Keratinocyte (primary cell): Measurements from ENCODE around the gene FLII. TPM values are rescaled to one million over a fixed set of nuclear protein-coding genes. Genes with fewer than 3 reads are reported as not detected.

Experiments
- DNase-seq: peaks from one replicate; pipeline ENCODE4 v3.0.0-alpha.2; 2011; ENCODE audit warnings: low read depth, missing footprints, low spot score
- FAIRE-seq: peaks from 2 replicates; lab custom pipeline; 2011; peaks lifted over from hg19 to GRCh38; lab: Jason Lieb, UNC
- H2AFZ ChIP-seq: 2 replicates; pipeline ENCODE4 v1.6.0; 2012; ENCODE audit warnings: low read length, control low read depth, inconsistent platforms; ENCODE audit not compliant: control insufficient read depth
- H3K27ac ChIP-seq: 2 replicates; pipeline ENCODE4 v1.5.1; 2011; ENCODE audit warnings: low read length; ENCODE audit not compliant: control insufficient read depth, insufficient read depth
- H3K27me3 ChIP-seq: 3 replicates; pipeline ENCODE4 v1.6.0; 2011; ENCODE audit warnings: low read length; ENCODE audit not compliant: control insufficient read depth, insufficient read depth; ENCODE audit errors: extremely low read depth
- H3K36me3 ChIP-seq, 2 experiments: 2 replicates in 1 of 2; 3 replicates in 1 of 2; pipeline ENCODE4 v1.5.1; 2011; ENCODE audit warnings: low read length in 2 of 2, mild to moderate bottlenecking in 1 of 2; ENCODE audit not compliant: control insufficient read depth in 2 of 2, insufficient read depth in 2 of 2; ENCODE audit errors: extremely low read depth in 1 of 2
- H3K4me1 ChIP-seq: 3 replicates; pipeline ENCODE4 v1.5.1; 2011; ENCODE audit warnings: low read length; ENCODE audit not compliant: control insufficient read depth, insufficient read depth; ENCODE audit errors: extremely low read depth
- H3K4me2 ChIP-seq: 3 replicates; pipeline ENCODE4 v1.6.0; 2011; ENCODE audit warnings: low read depth, low read length; ENCODE audit not compliant: control insufficient read depth, insufficient read depth; ENCODE audit errors: extremely low read depth
- H3K4me3 ChIP-seq, 3 experiments: fragments of 200-600 bp in 1 of 3; sonication (generic) in 1 of 3; 2 replicates in 2 of 3; 3 replicates in 1 of 3; pipeline ENCODE4 v1.5.1; 2011 to 2016; ENCODE audit warnings: low read length in 3 of 3, mild to moderate bottlenecking in 3 of 3, control low read depth in 2 of 3, inconsistent platforms in 1 of 3, low read depth in 1 of 3, mixed read lengths in 1 of 3, mixed run types in 1 of 3, moderate library complexity in 1 of 3; ENCODE audit not compliant: control insufficient read depth in 2 of 3, insufficient read depth in 2 of 3; ENCODE audit errors: extremely low read depth in 1 of 3
- H3K79me2 ChIP-seq: 2 replicates; pipeline ENCODE4 v1.6.0; 2012; ENCODE audit warnings: low read length; ENCODE audit not compliant: control insufficient read depth, insufficient read depth
- H3K9ac ChIP-seq: 3 replicates; pipeline ENCODE4 v1.6.0; 2011; ENCODE audit warnings: low read length; ENCODE audit not compliant: control insufficient read depth, insufficient read depth; ENCODE audit errors: extremely low read depth
- H3K9me1 ChIP-seq: 3 replicates; pipeline ENCODE4 v1.6.0; 2011; ENCODE audit warnings: low read length; ENCODE audit not compliant: control insufficient read depth, insufficient read depth; ENCODE audit errors: extremely low read depth
- H3K9me3 ChIP-seq: 2 replicates; pipeline ENCODE4 v1.5.1; 2012; ENCODE audit warnings: low read depth, low read length; ENCODE audit not compliant: control insufficient read depth
- H4K20me1 ChIP-seq: 3 replicates; pipeline ENCODE4 v1.6.0; 2011; ENCODE audit warnings: low read length; ENCODE audit not compliant: control insufficient read depth, insufficient read depth; ENCODE audit errors: extremely low read depth
- EZH2 ChIP-seq: IDR thresholded peaks from one replicate; pipeline ENCODE4 v1.6.1; 2012; ENCODE audit warnings: inconsistent platforms, mild to moderate bottlenecking, low read length, moderate library complexity
- dilution Hi-C: fragments of 300-500 bp; cut with MboI; formaldehyde crosslinking; loops from one replicate; pipeline ENCODE4 v1.7.0; 2020; ENCODE audit warnings: low sequenced_read_pairs; ENCODE audit not compliant: extremely low pct_ligation_motif_present
- polyA plus RNA-seq, 5 experiments: library from polyadenylated mRNA; depleted of rRNA in 3 of 5; stranded (reverse) in 3 of 5; stranded (forward) in 1 of 5; unstranded in 1 of 5; fragments of >200 nt; gene quantifications; 1 replicate in 1 of 5; 2 replicates in 3 of 5; 3 replicates in 1 of 5; pipeline versions ENCODE4 v1.2.1 to v1.2.3, GENCODE V29; 2011 to 2012; ENCODE audit warnings: missing spikeins in 2 of 5, low read depth in 1 of 5, low replicate concordance in 1 of 5
- TF ChIP-seq, protein P1 (sequence below), 3 experiments: IDR thresholded peaks in 1 of 3; conservative IDR thresholded peaks in 1 of 3; optimal IDR thresholded peaks in 1 of 3; 2 replicates in 2 of 3; 3 replicates in 1 of 3; pipeline versions ENCODE3 to v1.5.1; 2011; ENCODE audit warnings: low read length in 3 of 3, mild to moderate bottlenecking in 3 of 3, moderate library complexity in 2 of 3, control low read depth in 1 of 3, inconsistent platforms in 1 of 3; ENCODE audit not compliant: insufficient read depth in 2 of 3; ENCODE audit errors: extremely low read depth in 1 of 3

FLII gene
- polyA plus RNA-seq, 1 donor (not counting 4 experiments of a cell fraction or from before 2014, with no cell fraction given) = 376 TPM

GRCh38 chr17:18229771-18230170 is 28.8 kb downstream of the FLII start:
- Histone ChIP-seq H3K36me3 (peaks cover 14 to 18% of the 10 kb centered on the region in 2 experiments), H3K27me3 (no peaks in the 10 kb centered on the region), H3K27ac (no peak overlapping the region), H3K4me3 (no peak overlapping the region), H3K4me1 (peaks cover 8% of the 10 kb centered on the region), H2AFZ (no peak overlapping the region), H3K9me1 (peaks cover 2% of the 10 kb centered on the region), H3K79me2 (peaks cover 37% of the 10 kb centered on the region), H3K9me3 (no peaks in the 10 kb centered on the region), H3K9ac (no peak overlapping the region), H3K4me2 (no peak overlapping the region), H4K20me1 (no peaks in the 10 kb centered on the region)
- dilution Hi-C loops = no loop called here
- no peak for TF ChIP-seq EZH2
- TF ChIP-seq, protein P1, sequence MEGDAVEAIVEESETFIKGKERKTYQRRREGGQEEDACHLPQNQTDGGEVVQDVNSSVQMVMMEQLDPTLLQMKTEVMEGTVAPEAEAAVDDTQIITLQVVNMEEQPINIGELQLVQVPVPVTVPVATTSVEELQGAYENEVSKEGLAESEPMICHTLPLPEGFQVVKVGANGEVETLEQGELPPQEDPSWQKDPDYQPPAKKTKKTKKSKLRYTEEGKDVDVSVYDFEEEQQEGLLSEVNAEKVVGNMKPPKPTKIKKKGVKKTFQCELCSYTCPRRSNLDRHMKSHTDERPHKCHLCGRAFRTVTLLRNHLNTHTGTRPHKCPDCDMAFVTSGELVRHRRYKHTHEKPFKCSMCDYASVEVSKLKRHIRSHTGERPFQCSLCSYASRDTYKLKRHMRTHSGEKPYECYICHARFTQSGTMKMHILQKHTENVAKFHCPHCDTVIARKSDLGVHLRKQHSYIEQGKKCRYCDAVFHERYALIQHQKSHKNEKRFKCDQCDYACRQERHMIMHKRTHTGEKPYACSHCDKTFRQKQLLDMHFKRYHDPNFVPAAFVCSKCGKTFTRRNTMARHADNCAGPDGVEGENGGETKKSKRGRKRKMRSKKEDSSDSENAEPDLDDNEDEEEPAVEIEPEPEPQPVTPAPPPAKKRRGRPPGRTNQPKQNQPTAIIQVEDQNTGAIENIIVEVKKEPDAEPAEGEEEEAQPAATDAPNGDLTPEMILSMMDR (optimal IDR thresholded peaks at IDR 0.05 in 1 of 3, IDR thresholded peaks at IDR 0.05 in 1 of 3, conservative IDR thresholded peaks at IDR 0.05 in 1 of 3; ENCODE audit: extremely low read depth in 1 of 3, insufficient read depth in 2 of 3, low read length in 3 of 3) = no peak
- DNase-seq = no peak
- FAIRE-seq = no peak

- Histone ChIP-seq H3K4me3 (no peak overlapping the region), H3K79me2 (peaks cover 37% of the 10 kb centered on the region), H3K27me3 (no peaks in the 10 kb centered on the region), H3K36me3 (peaks cover 13 to 14% of the 10 kb centered on the region in 2 experiments), H3K27ac (no peak overlapping the region), H4K20me1 (no peaks in the 10 kb centered on the region), H3K9me3 (no peaks in the 10 kb centered on the region), H3K4me1 (peaks cover 8% of the 10 kb centered on the region), H3K9ac (no peak overlapping the region), H3K9me1 (peaks cover 2% of the 10 kb centered on the region), H2AFZ (no peak overlapping the region), H3K4me2 (no peak overlapping the region)
- DNase-seq = no peak
- TF ChIP-seq, protein P1 (optimal IDR thresholded peaks at IDR 0.05 in 1 of 3, IDR thresholded peaks at IDR 0.05 in 1 of 3, conservative IDR thresholded peaks at IDR 0.05 in 1 of 3; ENCODE audit: extremely low read depth in 1 of 3, insufficient read depth in 2 of 3, low read length in 3 of 3) = no peak
- TF ChIP-seq EZH2 = no peak
- no peak for FAIRE-seq
- dilution Hi-C loops = no loop called here
Observed at GRCh38 chr17:18229254-18229653, 29.3 kb downstream of the FLII start.
